B cell (primary cell): ENCODE data around the gene ADRA2A.

Experiments
- EZH2 ChIP-seq: IDR thresholded peaks from 2 replicates; pipeline ENCODE4 v1.6.1; 2012; ENCODE audit warnings: borderline replicate concordance, low read depth, mild to moderate bottlenecking, moderate library complexity, low read length; ENCODE audit not compliant: insufficient read depth, poor library complexity, severe bottlenecking
- TF ChIP-seq, protein P1 (sequence below): fragments of 200-600 bp; IDR thresholded peaks from one replicate; pipeline ENCODE4 v1.8.0; 2022; ENCODE audit warnings: antibody characterized with exemption, mild to moderate bottlenecking

GRCh38 chr10:111087968-111088505 lies 11.2 kb downstream of the ADRA2A start:
- TF ChIP-seq, protein P1, sequence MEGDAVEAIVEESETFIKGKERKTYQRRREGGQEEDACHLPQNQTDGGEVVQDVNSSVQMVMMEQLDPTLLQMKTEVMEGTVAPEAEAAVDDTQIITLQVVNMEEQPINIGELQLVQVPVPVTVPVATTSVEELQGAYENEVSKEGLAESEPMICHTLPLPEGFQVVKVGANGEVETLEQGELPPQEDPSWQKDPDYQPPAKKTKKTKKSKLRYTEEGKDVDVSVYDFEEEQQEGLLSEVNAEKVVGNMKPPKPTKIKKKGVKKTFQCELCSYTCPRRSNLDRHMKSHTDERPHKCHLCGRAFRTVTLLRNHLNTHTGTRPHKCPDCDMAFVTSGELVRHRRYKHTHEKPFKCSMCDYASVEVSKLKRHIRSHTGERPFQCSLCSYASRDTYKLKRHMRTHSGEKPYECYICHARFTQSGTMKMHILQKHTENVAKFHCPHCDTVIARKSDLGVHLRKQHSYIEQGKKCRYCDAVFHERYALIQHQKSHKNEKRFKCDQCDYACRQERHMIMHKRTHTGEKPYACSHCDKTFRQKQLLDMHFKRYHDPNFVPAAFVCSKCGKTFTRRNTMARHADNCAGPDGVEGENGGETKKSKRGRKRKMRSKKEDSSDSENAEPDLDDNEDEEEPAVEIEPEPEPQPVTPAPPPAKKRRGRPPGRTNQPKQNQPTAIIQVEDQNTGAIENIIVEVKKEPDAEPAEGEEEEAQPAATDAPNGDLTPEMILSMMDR: no peak
- no peak for TF ChIP-seq EZH2
